Astrocyte of the spinal cord (primary cell): ENCODE results near the gene DENND5B.
A peak's percentile ranks its signal among the peaks of the same experiment; 100 is the strongest.

Experiments used
- DNase-seq: peaks from one replicate; pipeline ENCODE4 v3.0.0; 2011; ENCODE audit warnings: low read depth, low spot score
- H3K4me3 ChIP-seq: 2 replicates; pipeline ENCODE4 v1.5.1; 2011; ENCODE audit warnings: low read depth, mild to moderate bottlenecking, low read length, moderate library complexity
- CTCF ChIP-seq: IDR thresholded peaks from 2 replicates; pipeline ENCODE4 v1.5.1; 2012; ENCODE audit warnings: low read depth, mild to moderate bottlenecking, low read length, inconsistent platforms
- in situ Hi-C: cut with HindIII; loops from 2 replicates; pipeline ENCODE4 v1.10.0; 2017; ENCODE audit warnings: low sequenced_read_pairs

The DENND5B gene

GRCh38 chr12:31471051-31471450 lies 119.9 kb downstream of the DENND5B start:
- DNase-seq: no peak
- in situ Hi-C loops: no loop called here
- H3K4me3 ChIP-seq: no peak overlapping the region
- no peak for TF ChIP-seq CTCF

- DNase-seq: no peak
- in situ Hi-C loops: no loop called here
- TF ChIP-seq CTCF: no peak
- no peak overlapping the region for H3K4me3 ChIP-seq
Measured at GRCh38 chr12:31470459-31470858, 120.5 kb downstream of the DENND5B start.

- no peak overlapping the region for H3K4me3 ChIP-seq
- no peak for TF ChIP-seq CTCF
- DNase-seq: peak; percentile 15
- in situ Hi-C loops: no loop called here
Measured at GRCh38 chr12:31466768-31467167, 124.2 kb downstream of the DENND5B start.

- in situ Hi-C loops: no loop called here
- no peak overlapping the region for H3K4me3 ChIP-seq
- no peak for TF ChIP-seq CTCF
- no peak for DNase-seq
Measured at GRCh38 chr12:31465002-31465401, 125.9 kb downstream of the DENND5B start.

- no peak for TF ChIP-seq CTCF
- no peak overlapping the region for H3K4me3 ChIP-seq
- DNase-seq: no peak
- in situ Hi-C loops: no loop called here
Measured at GRCh38 chr12:31460024-31460423, 130.9 kb downstream of the DENND5B start.

- TF ChIP-seq CTCF: no peak
- no peak for DNase-seq
- no peak overlapping the region for H3K4me3 ChIP-seq
- in situ Hi-C loops: no loop called here
Measured at GRCh38 chr12:31456562-31456961, 134.4 kb downstream of the DENND5B start.

GRCh38 chr12:31444736-31445135 lies 146.2 kb downstream of the DENND5B start:
- in situ Hi-C loops: no loop called here
- no peak overlapping the region for H3K4me3 ChIP-seq
- DNase-seq: no peak
- TF ChIP-seq CTCF: no peak
